Measurements from ENCODE around the gene TP53I11. TPM values are rescaled to one million over a fixed set of nuclear protein-coding genes. Genes with fewer than 3 reads are reported as not detected.
A peak's percentile ranks its signal among the peaks of the same experiment; 100 is the strongest.

Gene TP53I11
- polyA plus RNA-seq, 1 donor: 63.5 TPM

DNA sequence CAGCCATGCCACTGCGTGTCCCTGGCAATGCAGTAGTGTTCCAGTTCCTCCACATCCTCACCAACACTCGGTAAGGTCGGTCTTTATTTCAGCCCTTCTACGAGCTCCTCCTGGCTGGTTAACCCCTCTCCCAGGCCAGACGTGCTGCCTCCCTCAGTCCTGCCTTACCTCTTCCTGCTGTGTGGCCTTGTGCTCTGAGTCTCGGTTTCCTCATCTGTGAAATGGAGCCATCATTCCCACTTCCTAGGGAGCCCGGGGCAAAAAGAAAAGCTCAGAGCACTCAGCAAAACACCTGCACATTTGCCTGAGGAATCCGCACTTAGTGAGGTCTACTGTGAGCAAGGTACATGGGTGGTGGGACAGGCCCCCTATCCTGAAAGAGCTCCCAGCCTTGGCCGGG, 9.8 kb downstream of the TP53I11 start:
- DNase-seq: no peak

DNA sequence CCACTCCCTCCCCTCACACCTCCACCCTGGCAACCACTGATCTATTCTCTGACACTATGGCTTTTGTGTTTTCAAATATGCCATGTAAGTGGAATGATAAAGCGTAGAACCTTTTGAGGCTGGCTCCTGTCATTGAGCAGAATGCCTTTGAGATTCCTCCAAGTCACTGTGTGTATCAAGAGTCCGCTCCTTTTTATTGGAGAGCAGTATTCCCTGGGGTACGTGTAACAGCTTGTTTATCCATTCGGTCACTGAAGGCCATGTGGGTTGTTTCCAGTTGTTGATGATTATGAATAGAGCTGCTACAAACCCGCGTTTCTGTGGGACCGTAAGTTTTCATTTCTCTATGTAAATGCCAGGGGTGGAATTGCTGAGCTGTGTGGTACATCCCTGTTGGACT, 10.3 kb downstream of the TP53I11 start:
- DNase-seq: no peak

DNA sequence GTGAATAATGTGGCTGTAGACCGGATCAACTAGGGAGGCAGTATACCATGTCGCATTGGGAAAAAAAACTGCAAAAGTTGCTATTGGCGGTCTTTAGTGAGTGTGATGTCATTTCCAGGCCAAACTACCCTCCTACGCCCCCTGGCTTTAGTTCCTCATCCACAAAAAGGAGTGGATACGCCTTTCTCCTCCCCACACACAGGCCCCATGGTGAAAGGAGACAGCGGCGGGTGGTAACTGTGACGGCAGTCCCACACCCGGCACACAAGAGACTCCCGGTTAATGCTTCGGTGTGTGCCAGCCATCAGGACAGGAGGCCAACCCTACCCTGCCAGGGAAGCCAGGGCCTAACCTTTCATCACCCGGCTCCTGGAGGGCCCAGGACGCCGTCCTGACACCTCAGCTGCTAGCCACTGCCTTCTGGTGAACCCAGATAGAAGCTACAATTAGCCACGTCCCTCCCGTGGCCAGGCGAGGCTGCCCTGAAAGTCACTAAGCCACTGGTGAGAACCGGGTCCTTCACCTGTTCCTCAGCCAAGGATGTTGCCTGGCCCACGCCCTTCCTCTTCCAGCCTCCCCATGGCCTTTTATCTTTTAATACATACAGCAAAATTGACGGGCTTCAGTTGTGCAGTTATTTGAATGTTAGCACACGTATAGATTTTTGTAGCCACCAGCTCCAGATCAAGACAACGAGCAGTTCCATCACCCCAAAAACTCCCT, 10.8 kb downstream of the TP53I11 start:
- peak; percentile 42 for DNase-seq

DNA sequence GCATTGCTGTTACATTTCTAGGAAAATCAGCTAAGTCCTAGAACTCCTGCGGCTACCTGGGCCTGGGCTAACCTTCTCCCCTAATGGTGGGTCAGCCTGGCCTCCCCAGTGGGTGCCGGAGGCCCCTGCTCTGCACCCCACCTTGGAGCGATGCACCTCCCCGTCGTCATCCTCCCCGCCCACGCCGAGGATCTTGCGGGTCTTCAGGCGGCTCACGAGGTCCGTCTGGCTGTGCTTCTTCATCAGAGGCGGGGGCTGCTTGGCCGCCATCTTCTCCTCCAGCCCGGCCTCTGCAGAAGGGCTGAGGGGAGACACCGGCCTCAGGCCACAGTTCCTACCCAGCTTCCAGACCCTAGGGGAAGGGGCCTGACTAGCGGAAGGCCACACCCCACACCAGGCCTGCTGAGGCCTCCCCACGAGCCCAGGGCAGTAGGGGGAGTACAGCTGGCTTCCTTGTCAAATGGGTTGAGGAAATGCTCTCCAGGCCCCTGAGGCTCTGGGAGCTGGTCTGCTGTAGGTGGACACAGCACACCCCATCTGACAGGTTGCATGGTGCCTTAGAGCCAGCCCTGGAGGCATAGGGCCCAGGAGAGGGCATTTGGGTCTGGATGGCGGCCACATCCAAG, 12.5 kb downstream of the TP53I11 start:
- no peak for DNase-seq

DNA sequence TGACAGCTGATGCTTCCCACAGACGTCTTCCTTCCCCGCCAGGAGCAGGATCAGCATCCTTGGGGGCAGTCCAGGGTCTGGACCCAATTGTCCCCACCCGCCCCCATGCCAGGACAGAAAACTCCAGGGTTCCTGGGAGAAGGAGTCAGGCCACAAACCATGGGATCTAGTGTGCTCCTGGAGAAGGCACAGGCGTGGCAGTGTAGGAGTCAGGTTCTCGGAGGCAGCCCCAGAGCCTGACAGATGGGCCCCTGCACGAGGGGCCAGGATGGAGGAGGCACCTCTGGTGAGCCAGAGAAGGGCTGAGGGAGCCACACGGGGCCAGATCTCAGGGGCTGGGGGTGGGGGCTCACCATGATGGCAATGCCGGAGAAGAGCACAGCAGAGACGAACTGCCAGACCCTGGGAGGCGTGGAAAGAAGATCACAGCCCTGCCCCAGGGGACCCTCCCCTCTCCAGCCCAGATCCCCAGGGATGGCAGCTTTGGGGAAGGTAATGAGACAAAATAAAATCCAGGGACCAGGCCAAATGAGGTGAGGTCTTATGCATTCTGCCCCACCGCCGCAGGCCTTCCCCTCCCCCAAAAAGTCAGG, 13.6 kb downstream of the TP53I11 start:
- DNase-seq: no peak

DNA sequence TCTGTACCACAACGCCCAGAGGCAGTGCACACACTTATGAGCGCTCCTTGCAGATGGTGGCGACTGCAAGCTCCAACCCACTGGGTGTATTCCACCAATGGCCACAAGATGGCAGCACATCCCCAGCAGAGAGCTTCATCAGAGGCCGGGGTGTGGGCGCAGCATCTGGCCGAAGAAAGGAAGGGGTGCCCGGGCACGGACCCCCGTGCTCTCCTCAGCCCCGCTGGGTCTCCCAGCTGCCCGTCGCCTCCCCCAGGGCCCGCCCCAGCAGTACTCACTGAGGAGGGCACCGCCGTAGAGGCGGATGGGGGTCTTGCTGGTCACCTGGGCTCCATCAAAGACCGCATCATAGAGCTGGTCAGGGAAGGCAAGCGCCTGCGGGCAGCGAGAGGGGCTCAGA, 14.2 kb downstream of the TP53I11 start:
- peak; percentile 81 for DNase-seq

DNA sequence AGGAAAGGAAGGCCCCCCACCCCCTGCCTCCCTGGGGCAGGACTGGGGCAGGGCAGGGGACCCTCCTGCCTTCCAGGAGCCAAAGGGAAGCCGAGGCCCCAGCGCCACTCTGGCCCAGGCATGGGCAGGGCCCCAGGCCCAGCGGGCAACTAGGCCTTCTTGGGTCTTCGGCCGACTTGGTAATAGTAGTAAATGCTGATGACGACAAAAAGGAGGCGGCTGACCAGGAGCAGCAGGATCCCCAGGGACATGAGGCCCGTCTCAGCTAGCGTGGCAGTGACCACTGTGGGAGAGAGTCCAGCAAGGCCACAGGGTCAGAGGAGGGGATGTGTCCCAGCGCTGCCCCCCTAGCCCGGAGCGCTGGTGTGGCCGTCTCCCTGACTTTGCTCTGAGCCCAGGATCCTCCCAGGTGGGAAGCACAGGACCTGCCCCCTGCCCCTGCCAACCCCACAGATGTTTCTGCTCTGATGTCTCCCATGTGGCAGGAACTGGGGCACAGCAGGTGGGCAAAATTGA, 15.9 kb downstream of the TP53I11 start:
- DNase-seq: no peak

DNA sequence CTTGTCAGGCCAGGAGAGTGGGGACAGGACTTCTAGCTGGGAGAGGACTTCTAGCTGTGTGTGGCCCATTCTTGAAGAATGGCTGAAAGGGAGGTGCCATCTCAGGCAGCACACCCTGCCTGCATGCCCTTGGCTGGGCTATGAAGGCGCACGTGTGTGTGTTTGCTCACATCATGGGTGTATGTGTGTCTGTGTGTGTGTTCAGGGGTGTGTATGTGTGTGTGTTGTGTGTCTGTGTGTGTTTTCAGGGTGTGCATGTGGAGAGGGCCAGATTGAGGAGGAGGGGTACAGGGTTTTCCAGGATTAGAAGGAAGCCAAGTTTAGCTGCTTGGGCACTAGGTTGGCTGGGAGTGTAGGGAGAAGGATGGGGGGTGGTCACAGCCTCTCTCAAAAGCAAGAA, 16.6 kb downstream of the TP53I11 start:
- no peak for DNase-seq

DNA sequence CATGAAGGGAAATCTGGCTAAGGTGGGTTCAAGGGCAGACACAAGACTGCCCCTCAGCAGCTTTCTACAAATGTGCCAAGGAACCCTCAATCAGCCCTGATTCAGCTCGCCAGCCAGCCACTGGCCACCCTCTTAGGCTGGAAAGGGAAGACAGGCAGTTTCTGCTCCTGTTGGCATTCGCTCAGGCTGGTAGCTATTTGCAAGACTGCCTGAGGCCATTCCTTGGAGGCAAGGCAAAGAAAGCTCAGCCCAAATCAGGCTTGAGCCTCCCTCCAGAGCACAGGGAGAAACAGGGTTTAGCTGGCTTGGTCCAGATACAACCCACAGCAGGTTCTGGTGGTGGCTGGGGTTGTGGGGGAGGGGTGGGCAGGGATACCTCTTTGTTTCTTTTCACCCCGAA, 19.2 kb downstream of the TP53I11 start:
- DNase-seq: no peak

DNA sequence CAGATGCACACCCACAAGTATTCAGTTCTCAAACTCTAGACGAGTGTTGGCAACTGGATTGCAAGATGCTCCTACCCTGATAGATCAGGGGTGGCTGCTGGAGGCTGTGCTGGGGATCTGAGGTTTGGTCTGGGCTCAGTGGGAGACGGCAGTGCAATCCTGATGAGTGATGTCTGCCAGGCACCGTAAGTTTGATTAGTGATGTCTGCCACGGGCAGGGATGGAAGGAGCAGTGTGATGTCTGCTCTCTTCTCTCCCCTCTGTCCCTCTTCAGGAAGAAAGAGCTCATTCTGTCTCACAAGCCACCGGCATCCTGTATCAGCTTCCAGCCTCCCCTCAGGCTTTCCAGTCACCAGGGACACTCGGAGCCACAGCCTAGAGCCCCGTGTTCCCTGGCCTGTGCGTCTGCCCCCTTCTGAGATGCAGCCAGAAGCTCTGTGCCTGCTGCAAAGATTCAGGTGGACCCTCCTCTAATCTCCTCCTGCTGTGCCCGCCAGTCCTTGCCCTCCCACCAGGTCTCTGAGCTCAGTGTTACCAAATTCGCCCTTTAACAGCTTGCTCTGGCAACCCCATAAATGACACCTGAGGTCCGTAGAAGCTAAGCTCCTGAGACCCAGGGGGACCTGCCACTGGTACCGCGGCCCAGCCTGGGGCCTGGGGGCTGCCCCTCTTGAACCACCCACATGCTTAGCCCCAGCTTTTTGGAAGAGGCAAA, 19.9 kb downstream of the TP53I11 start:
- no peak for DNase-seq

DNA sequence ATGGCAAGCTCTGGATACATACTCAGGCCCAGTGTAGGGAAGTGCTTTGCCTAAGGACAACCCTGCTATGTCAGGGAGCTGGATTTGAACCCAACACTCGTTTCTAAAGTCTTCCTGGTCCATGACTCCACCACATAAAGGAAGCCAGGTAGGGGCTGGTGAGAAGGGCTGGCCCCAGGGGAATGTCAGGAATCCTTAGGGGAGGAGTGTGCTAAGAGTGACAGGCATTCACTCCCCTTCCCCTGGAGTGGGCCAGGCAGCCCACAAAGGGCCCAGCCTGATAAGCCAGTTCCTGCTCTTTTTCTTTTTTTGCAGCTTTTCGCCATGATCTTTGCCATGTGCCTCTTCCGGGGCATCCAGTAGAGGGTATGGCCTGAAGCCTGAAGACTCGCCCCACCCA, 21.9 kb downstream of the TP53I11 start:
- DNase-seq: no peak

DNA sequence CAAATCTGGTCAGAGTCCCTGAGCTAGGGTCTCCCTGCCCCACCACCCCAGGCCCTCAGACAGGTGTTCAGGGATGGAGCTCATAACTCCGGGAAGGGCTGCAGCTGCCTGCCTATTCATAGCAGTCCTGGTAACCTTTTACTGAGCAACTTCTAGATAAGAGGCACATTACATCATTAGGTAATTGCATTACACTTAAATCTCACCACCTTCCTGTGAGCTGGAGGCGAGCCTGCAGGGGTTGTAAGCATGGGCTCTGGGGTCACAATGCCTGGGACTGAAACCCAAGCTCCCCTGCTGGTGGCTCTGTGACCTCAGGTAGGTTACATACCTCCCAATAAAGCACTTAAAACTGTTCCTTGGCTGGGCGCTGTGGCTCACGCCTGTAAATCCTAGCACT, 22.5 kb downstream of the TP53I11 start:
- no peak for DNase-seq

DNA sequence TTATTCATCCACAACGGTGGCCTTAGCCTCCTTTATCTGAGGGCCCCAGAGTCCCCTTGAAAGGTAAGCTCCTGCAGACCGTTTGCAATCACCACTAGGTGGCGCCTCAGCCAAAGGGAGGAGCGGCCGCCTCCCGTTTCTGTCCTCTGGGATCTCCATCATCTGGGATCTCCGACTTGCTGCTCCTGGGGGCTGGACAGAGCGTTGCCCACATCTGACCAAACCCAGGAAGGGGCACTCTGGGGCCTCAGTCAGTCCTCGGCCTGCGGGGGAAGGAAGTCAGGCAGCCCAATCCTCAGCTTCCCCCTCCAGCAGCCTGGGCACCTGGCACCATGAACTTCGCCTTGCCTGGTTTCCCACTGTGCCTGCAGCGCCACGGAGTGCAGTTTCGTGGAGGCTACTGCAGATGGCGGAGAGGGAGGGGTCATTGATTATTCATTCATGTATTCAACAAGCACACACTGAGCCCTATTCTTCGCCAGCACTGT, 23.5 kb downstream of the TP53I11 start:
- peak; percentile 73 for DNase-seq

DNA sequence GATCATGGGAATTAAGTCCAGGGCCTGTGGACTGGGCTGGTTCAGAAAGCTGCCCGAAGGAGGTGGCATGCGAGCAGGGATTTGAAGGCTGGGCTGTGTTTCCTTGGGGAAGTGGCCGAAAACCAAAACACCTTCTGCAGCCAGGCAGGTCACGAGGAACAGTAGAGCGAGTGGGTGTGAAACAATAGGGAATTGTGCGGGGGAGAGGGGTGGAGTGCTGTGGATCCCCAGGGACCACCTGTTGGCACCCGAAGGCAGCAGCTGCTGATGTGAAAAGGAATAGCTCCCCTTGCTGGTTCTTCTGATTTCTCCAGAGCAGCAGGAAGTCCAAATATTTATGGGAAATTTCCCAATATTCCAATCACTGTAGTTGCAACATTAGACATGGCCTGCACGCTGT, 24.6 kb downstream of the TP53I11 start:
- DNase-seq: no peak

DNA sequence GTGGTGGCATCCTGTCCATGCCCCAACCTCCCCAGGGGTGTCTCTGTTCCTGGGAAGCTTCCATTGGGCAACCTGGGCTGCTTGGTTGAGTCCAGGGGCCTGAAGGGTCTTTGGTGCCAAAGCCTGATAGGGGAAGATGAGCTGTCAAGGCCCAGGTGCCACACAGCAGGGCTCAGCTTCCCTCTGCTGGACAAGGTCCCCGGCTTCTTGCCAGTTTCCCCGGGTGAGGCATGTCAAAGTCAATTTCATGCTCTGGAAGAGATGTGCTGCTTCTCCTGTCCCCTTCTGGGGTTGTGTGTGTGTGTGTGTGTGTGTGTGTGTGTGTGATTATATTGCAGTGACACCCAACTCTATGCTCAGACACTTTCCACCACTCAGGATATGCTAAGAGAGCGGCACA, 26.9 kb downstream of the TP53I11 start:
- no peak for DNase-seq

DNA sequence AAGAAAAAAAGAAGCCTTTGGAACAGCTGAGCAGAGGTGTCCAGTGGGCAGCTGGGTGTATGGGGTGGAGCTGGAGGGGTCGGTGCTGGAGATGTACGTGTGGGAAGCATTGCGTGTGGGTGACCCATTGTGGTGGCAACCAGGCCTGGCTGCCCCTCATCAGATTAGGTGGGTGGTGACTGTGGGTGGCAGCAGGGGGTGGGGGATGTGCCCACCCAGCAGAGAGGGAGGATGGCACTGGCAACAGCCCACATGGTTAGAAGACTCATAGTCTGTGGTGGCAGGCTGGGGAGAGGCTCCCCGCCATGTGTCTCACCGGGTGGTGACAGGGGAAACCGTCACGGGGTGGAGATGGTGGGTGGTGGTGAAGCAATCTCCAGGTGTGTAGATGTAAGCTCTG, 27.6 kb downstream of the TP53I11 start:
- no peak for DNase-seq

DNA sequence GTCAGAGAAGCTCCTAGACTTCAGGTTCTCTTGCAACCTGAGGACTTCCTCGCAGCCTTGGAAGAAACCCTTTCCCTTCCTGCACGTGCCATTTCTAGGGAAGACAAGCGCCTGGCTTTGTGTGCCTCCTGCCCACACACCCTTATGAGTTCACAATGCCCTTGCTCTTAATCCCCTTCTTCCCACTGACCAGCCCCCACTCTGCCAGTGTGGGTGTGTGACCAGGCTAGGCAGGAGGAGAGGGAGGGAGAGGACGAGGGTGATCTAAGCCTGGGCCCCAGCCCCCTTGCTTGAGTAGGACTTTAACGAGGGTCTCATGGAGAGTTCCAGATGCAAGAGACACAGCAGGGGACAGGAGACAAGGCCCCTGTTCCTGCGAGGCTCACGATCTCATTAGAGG, 30.2 kb downstream of the TP53I11 start:
- DNase-seq: no peak

DNA sequence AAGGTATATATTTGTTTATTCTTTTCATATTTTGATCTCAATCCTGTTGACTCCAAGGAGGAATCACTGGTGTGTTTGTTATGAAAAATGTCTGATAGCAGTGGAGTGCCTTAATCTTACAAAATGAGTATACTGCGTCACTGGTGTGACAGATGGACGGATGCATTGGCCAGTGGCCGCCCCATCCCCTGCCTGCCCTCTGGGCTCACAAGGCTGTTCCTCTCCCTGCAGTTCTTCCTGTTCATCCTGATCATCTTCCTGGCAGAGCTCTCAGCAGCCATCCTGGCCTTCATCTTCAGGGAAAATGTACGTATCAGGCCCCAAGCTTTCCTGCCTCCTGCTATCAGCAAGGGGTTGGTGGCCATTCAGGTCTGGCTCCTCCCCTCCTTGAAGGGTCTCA, 32.9 kb downstream of the TP53I11 start:
- DNase-seq: no peak

DNA sequence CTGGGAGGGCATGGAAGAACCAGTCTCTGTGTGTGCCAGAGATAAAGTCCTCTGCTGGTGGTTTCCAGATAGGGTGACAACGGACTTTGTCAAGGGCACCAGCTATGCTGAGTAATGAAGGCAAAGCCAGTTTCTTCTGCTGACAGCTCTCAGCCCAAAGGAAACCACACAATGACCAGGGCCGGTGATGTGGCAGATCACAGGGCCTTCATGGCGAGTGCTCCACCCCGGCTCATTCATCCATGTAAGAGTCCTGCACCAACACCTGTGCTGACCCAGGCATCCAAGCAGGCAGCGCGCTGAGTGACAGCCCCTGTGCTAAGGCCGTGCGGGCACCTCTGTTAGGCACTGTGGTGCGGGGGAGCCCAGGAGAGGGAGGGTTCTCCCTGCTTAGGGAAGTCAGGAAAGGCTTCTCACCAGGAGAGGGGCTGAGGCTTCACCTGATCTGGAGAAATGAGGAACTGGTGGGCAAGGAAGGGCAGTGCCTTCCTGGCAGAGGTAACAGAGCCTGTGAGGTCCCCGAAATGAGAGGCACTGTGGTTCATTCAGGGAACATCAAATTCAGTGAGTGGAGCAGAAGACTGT, 33.8 kb downstream of the TP53I11 start:
- DNase-seq: no peak

DNA sequence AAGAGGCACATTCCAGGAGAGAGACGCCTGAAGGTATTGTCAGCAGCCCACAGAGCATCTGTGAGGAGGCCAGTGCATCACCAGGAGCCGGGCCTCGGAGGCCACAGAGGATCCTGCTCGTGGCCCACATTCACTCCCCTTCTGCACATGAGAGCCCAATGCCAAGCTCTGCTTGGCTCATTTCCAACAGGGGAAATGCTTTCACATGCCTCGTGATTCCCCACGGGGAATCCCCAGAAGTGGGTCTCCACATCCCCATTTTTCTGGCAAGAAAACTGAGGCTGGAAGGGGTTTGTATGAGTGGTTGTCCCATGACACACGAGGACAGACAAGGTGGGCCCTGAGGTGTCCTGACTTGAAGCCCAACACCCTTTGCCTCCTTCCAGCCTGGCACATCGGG, 34.4 kb downstream of the TP53I11 start:
- DNase-seq: no peak

DNA sequence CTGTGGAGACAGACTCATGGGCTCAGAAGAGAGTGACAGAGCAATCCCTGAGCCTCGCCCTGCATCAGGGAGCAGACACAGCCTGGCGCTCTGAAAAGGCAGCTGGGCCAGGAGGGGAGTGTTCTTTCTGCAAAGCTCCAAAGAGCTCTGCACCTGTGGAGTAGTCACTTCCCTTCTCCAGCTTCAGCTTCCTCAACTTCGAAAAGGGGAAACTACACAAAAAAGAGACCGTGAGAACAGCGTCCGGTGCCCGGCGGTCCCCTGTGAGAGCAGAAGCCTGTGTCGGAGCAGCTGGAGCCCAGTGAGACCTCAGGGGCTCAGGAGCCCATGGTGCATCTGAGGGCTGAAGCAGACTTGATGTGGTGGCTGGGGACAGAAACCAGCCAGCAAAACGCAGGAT, 35.1 kb downstream of the TP53I11 start:
- DNase-seq: no peak

DNA sequence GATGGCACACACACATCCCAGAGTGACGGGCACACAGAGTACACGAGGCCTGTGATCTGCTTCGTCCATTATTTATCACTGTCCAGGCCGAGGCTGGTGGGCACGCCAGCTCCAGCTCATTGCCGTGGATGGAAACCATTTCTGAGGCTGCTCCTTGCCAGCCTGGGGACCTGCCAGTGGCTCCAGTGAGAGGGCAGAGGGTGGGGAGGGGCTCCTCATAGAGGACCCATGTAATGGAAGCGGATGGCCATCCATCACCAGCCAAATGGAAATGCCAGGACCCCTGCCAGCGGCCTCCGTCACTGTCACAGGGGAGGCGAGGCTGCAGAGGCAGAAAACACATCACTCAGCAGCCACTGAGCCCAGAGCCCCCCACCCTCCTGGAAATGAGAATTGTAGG, 35.7 kb downstream of the TP53I11 start:
- DNase-seq: no peak

Measured in left kidney (tissue), 2 donors.